ENCODE results near the gene FOXO6.

FOXO6 gene

GRCh38 chr1:41360786-41361494 is at the start of gene FOXO6:
FOXO6 (plus strand) TSS chr1:41361434.
- peak; percentile 97 for DNase-seq

DNA sequence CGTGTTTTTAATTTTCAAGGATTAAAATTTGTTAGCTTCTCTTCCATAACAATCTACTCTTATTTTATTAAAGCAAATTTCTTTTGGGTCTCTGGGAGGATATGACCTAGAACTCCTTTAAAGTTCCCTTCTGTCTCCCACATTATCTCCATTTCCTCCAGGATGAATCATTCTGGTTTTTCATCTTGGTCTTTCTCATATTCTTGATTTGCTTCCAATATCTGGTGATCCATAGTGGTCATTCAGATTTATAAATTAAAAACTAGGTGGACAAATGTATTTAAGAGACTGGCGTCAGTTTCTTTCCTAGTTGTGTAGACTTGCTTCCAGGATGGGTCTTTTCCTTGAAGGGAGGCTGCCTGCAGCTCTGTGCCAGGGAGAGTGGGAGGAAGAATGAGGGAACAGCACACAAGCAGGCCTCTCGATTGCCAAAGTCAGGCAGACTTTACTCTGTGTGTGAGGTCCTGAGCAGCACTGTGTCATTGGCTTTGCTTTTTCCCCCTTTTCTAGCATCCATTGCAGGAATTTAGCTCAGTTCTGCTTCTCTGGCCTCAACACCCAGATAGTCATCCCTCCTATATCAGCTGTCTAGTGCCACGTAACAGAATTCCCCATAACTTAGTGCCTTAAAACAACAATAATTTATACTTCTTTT is 48.1 kb upstream of the FOXO6 start:
- DNase-seq = no peak

DNA sequence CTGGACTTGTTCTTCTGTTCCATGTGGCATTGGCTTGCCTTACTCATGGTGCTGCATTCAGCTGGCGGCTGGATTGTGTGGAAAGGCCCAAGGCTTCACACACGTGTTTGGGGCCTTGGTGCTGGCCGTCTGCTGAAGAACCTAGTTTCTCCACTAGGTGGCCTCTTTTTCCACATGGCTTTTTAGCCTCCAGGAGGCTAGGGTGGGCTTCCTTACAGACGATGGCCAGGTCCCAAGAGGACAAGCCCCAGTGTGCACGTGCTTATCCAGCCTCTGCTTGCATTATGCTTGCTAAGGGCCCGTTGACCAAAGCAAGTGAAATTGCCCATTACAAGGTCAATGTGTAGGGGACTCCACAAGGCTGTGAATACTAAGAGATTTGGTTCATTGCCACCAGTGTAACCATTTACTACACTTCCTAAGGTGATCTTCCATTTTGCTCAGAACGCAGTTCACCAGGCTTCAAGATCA is 47.5 kb upstream of the FOXO6 start:
- DNase-seq = no peak

- DNase-seq = no peak
Observed at GRCh38 chr1:41314376-41315145, 46.7 kb upstream of the FOXO6 start.

DNA sequence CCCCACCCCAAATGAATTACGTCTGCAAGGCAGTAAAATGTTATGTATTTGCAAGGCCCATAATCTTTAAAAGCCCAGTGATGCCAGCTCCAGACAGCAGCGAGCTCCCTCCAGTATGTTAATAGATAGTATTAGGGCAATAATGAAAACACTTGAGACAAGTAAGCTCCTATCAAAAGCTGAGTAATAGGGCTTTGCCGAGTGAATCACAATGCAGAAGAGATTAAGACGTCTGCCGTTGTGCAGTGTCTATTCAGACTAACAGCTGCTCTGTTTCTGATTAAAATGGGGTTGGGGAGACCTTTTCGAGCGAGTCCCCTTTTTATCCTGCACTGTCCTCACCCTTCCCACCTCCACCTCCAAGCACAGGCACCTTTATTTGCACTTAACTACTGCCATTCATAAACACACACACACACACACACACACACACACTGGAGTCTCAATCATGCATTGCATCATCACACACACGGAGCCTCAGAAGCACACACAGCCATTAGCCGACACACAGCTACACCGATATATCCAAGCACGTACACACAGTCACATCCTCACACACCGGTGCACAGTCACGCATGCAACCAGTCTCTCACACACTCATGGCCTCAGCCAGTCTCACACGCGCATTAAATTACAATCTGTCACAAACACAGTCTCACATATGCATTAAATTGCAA is 46.0 kb upstream of the FOXO6 start:
- DNase-seq = no peak

GRCh38 chr1:41315871-41316270 is 45.4 kb upstream of the FOXO6 start:
- DNase-seq = no peak

- DNase-seq = no peak
Observed at GRCh38 chr1:41317361-41317760, 43.9 kb upstream of the FOXO6 start.

GRCh38 chr1:41318135-41318534 is 43.1 kb upstream of the FOXO6 start:
- DNase-seq = no peak

DNA sequence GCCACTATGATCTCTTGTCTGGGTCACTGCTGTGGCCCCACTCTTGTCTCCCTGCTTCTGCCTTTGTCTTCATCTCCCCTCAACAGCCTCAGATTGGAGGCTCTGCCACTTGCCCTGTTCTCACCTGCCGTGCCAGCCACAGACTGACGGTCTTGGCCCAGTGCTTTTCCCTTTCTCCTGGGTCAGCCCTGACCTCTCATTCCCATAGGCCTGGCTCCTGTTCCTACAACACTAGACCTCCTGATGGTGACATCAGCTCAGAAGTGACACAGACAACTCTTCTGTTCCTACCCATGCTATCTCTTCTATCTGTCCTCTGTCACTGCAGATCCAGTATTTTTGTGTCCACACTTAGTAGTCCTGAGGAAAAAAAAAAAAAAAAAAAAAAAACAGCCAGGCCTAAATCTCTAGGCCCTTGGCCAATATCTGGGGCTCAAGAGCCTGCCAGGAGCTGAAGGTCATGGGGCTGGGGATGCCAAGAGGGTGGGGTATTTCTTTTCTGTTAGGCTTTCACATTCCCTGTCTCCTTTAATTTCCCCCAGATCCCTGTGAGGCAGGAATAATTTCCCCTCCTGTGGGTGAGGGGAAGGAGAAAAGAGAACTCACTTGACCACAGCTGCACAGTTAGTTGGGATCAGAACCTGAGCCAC is 42.0 kb upstream of the FOXO6 start:
- DNase-seq = no peak

DNA sequence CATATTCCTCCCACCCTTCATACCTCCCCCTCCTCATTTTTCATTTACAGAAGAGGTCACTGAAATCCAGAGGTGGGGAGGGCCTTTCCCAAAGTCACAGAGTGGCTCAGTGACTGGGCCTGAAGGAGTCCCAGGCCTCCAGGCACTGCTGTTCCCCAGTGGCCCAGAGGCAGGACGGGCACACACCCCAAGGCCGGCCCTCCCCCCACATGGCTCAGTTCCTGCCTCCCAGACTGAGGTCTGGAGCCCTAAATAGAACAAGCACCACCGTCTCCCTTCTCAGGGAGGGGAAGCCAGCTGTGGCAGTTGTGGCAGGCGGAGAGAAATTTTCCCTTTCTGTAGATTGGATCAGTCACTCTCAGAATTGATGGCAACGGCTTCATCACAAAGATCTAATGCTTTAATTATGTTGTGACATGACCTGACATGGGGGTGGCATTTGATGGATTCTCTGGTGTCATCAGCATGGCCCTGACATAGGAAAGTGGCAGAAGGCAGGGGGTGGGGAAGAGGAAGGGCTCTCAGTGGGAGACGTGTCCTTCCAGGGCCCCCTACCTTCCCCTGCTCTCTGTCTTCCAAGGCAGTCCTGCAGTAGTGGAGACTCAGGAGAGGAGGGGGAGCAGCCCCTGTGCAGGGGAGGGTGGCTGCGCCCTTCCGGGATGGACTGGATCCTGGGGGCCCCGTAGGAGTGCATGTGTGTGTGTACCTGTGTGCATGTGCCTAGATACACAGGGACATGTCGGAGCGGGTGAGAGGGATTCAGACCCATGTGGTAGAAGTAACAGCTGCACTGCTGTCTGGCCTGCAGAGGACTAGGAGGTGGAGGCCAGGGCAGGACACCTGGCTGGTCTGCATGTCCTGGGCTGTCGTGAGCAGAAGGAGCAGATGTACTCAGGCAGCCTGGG is 41.2 kb upstream of the FOXO6 start:
- DNase-seq = no peak

GRCh38 chr1:41320895-41321676 is 40.1 kb upstream of the FOXO6 start:
- no peak for DNase-seq

DNA sequence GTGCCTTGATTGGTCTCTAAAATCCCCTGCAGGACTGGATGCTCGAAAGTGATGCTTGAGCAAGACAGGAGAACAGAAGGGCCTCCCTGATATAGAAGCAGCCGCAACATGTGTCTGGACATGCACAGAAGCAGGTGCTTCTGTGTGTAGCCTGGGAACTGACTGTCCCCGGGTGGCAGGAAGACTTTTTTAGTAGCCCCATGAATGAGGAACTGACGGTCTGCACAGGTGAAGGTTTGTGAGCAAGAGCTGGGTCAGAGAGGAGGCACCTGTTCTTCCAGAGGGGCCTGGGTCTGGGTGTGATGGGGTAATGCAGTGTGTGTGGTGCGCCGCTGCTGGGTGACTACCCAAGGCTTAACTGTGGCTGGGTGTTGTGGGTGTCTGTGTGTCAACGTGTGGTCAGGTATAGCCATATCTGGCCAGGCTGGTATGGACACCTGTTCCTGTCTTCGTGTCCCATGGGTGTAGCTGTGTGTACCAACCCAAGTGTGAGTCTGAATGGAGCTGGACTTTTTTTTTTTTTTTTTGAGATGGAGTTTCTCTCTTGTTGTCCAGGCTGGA is 39.1 kb upstream of the FOXO6 start:
- DNase-seq = no peak

DNA sequence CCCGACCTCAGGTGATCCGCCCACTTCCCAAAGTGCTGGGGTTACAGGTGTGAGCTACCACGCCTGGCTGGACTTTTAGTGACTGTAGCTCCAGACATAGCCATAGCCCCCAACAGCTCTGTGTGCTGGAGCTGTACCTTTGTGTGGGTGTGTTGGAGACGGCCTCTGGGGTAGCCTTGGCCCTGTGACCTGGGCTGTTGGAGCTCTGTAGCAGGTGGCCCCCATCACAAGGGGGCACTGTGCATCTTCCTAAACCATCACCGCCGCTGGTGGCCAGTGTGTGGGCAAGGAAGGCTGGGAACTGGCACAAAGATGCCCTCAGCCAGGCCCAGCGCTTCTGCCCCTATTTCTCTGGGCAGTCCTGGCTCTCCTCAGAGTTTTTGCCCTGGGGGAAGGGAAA is 38.4 kb upstream of the FOXO6 start:
- DNase-seq = no peak

- DNase-seq = no peak
Observed at GRCh38 chr1:41323243-41323642, 38.0 kb upstream of the FOXO6 start.

GRCh38 chr1:41325801-41326200 is 35.4 kb upstream of the FOXO6 start:
- DNase-seq = peak; percentile 13

GRCh38 chr1:41327383-41327999 is 33.7 kb upstream of the FOXO6 start:
- no peak for DNase-seq

DNA sequence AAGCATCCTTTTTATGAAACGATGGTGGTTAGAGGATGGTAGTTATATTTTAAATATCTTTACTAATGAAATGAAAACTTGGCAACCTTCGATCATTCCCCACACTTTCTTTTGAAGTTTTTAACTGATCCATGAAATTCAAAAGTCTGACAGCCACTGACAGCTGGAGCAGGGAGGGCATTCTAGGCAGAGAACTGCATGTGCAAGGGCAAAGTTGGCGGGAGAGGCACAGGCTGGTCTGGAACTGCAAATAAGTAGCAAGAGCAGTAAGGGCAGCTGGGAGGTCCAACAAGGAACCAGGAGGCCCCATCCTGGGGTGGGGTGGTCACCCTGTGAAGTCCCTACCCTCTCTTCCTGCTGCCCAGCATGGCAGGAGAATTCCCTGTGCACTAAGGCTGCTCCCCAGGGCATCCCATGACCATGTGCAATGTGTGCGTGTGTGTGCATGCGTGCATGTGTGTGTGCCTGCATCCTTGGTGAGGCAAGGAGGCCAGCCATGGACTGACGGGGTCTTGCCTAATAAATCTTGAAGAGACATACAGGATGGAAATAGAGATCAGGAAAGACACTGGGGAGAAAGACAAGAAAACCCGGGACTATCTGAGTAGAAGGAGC is 33.1 kb upstream of the FOXO6 start:
- DNase-seq = no peak

GRCh38 chr1:41328780-41329640 is 32.2 kb upstream of the FOXO6 start:
- DNase-seq = no peak
